Muscle of leg (tissue), 11 donors: ENCODE results near the gene PRMT3. TPM values are rescaled to one million over a fixed set of nuclear protein-coding genes. Genes with fewer than 3 reads are reported as not detected.
"Not testable (repeated sequence)": the region's sequence is repeated elsewhere in the genome, so short reads cannot be mapped to it uniquely, and the experiment has no call there.

Source experiments
- DNase-seq: peaks from one replicate; pipeline ENCODE4 v3.0.0; 2013
- H3K27ac ChIP-seq: one replicate; pipeline ENCODE4 v1.5.1; 2013; ENCODE audit warnings: mild to moderate bottlenecking, low read length, control low read depth
- H3K27me3 ChIP-seq: one replicate; pipeline ENCODE4 v1.6.1; 2013; ENCODE audit warnings: low read length; ENCODE audit not compliant: control insufficient read depth, insufficient read depth
- H3K36me3 ChIP-seq: one replicate; pipeline ENCODE4 v1.6.1; 2013; ENCODE audit warnings: low read length; ENCODE audit not compliant: control insufficient read depth, insufficient read depth
- H3K4me1 ChIP-seq: one replicate; pipeline ENCODE4 v1.6.1; 2013; ENCODE audit warnings: low read length; ENCODE audit not compliant: control insufficient read depth, insufficient read depth
- H3K4me3 ChIP-seq: one replicate; pipeline ENCODE4 v1.5.1; 2013; ENCODE audit warnings: low read length, control low read depth
- H3K9me3 ChIP-seq: replicated peaks from 2 replicates; pipeline ENCODE4 v1.6.1; 2013; ENCODE audit warnings: low read depth, low read length; ENCODE audit not compliant: control insufficient read depth
- WGBS: methylation state at CpG from one replicate; pipeline ENCODE4 v1.1.5; 2013; ENCODE audit warnings: missing lambda C conversion rate; ENCODE audit not compliant: insufficient coverage; 5-methylcytosine and 5-hydroxymethylcytosine counted together
- polyA plus RNA-seq, 8 donors: library from polyadenylated mRNA; unstranded; fragments of 120-200 nt; gene quantifications; one replicate each; pipeline versions ENCODE4 v1.2.1 to v1.2.3, GENCODE V29; 2013; ENCODE audit warnings: inconsistent platforms in 1 of 8, low replicate concordance in 1 of 8; ENCODE audit not compliant: insufficient read length in 8 of 8, insufficient read depth in 1 of 8
- total RNA-seq: library from RNA; stranded (reverse); fragments of 120-200 nt; gene quantifications from one replicate; pipeline ENCODE4 v1.2.4, GENCODE V29; 2013

PRMT3 gene
- total and polyA plus RNA-seq, 9 donors, result 8.9 to 12.1 (median 11.0) TPM

- H3K4me3 ChIP-seq, result no peak overlapping the region
- H3K27me3 ChIP-seq, result no peaks in the 10 kb centered on the region
- H3K4me1 ChIP-seq, result no peaks in the 10 kb centered on the region
- 71% methylated on average over 5 of the region's 7 CpGs for WGBS
- no peaks in the 10 kb centered on the region for H3K36me3 ChIP-seq
- H3K27ac ChIP-seq, result no peak overlapping the region
- H3K9me3 ChIP-seq, result no peaks in the 10 kb centered on the region
- peak; percentile 18 for DNase-seq
Observed at GRCh38 chr11:20474176-20474881, 86.8 kb downstream of the PRMT3 start.

DNA sequence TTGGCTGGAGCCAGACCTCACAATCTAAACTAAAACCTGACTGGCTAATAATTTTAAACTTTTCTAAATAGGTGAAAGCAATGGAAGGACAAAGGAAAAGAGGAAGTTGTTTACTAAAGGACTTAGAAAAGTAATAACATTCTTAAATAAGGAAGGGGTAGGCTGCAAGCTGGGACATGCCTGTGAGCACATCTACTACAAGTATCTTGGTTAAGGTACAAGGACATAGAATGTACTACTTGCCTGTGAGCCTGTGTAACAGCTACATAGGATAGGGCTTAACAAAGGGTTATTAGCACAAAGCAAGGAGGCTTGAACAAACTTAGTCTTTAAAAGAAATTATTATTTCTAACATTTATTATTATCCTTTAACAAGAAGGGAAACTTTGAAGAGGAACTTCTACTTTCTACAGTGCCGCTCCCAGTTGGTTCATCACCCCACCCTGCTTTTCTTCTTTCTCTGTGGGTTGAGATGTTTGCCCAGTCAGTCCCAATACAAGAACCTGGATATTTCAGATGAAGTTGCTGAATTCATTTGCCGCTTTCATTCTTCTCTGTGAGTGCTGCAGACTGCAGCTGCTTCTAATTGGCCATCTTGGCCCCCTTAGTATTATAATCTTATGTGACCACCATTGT is 87.5 kb downstream of the PRMT3 start:
- no peak for DNase-seq
- no peaks in the 10 kb centered on the region for H3K27me3 ChIP-seq
- H3K36me3 ChIP-seq, result no peaks in the 10 kb centered on the region
- no peak overlapping the region for H3K4me3 ChIP-seq
- WGBS, result no CpG with 5 or more reads among the region's 2 CpGs
- H3K4me1 ChIP-seq, result no peaks in the 10 kb centered on the region
- no peak overlapping the region for H3K27ac ChIP-seq
- no peaks in the 10 kb centered on the region for H3K9me3 ChIP-seq

DNA sequence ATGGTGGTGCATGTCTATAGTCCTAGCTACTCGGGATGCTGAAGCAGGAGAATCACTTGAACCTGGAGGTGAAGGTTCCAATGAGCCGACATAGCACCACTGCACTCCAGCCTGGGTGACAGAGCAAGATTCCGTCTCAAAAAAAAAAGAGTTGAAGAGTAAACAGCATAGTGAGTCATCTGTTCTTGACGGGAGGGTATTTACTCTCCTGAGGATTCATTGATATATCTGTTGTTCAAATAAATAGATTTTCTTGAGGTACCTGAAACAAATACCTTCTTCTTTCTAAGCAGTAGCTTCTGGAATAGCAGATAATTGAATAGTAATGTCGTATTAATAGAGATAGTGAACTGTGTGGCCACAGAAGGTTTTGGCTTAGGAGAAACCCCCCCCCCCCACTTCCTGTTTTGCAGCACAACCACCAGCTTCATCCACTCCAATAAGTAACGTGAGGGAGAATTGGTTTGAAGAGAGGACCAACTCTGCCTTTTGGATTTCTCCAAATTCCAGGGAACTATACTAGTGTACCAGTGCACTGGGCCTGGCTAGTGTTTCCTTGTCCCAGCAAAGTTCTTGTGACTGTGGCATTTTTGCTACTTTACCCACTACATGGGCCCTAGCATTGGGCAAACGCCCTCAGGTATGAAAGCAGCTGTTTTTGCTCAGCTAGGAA is 90.0 kb downstream of the PRMT3 start:
- Histone ChIP-seq H3K4me1 (no peaks in the 10 kb centered on the region), H3K36me3 (no peaks in the 10 kb centered on the region), H3K9me3 (no peaks in the 10 kb centered on the region), H3K4me3 (no peak overlapping the region), H3K27ac (no peak overlapping the region), H3K27me3 (no peaks in the 10 kb centered on the region)
- 79% methylated on average over 3 of the region's 7 CpGs for WGBS
- no peak for DNase-seq

- H3K27ac ChIP-seq, result no peak overlapping the region
- no peak for DNase-seq
- H3K27me3 ChIP-seq, result no peaks in the 10 kb centered on the region
- no peaks in the 10 kb centered on the region for H3K9me3 ChIP-seq
- 60% methylated on average over 2 of the region's 6 CpGs for WGBS
- H3K36me3 ChIP-seq, result no peaks in the 10 kb centered on the region
- H3K4me3 ChIP-seq, result no peak overlapping the region
- H3K4me1 ChIP-seq, result no peaks in the 10 kb centered on the region
Observed at GRCh38 chr11:20479513-20479912, 92.0 kb downstream of the PRMT3 start.

- no peaks in the 10 kb centered on the region for H3K4me1 ChIP-seq
- no CpG with 5 or more reads among the region's 1 CpG for WGBS
- DNase-seq, result no peak
- no peaks in the 10 kb centered on the region for H3K36me3 ChIP-seq
- no peak overlapping the region for H3K4me3 ChIP-seq
- no peaks in the 10 kb centered on the region for H3K27me3 ChIP-seq
- no peaks in the 10 kb centered on the region for H3K9me3 ChIP-seq
- H3K27ac ChIP-seq, result no peak overlapping the region
Observed at GRCh38 chr11:20483931-20484330, 96.4 kb downstream of the PRMT3 start.

DNA sequence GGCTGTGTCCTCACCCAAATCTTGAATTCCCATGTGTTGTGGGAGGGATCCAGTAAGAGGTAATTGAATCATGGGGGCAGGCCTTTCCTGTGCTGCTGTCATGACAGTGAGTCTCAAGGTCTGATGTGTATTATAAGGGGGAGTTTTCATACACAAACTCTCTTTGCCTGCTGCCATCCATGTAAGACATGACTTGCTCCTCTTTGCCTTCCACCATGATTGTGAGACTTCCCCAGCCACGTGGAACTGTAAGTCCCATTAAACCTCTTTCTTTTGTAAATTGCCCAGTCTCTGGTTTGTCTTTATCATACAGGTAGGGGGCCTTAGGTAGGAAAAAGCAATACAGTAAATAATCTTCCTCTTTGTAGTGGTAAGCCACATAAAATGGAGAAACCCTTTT is 96.9 kb downstream of the PRMT3 start:
- H3K27me3 ChIP-seq, H3K9me3 ChIP-seq, H3K4me1 ChIP-seq: not testable (repeated sequence)

GRCh38 chr11:20488352-20488751 is 100.8 kb downstream of the PRMT3 start:
- H3K36me3 ChIP-seq, result no peaks in the 10 kb centered on the region
- no peaks in the 10 kb centered on the region for H3K4me1 ChIP-seq
- H3K9me3 ChIP-seq, result no peaks in the 10 kb centered on the region
- no peak overlapping the region for H3K27ac ChIP-seq
- no peak overlapping the region for H3K4me3 ChIP-seq
- WGBS, result no CpG with 5 or more reads among the region's 1 CpG
- H3K27me3 ChIP-seq, result no peaks in the 10 kb centered on the region
- no peak for DNase-seq

More for the DNA sequence above, 96.9 kb downstream of the PRMT3 start:
- WGBS, result no CpG with 5 or more reads among the region's 1 CpG
- DNase-seq, H3K27ac ChIP-seq, H3K4me3 ChIP-seq, H3K36me3 ChIP-seq: not testable (repeated sequence)

DNA sequence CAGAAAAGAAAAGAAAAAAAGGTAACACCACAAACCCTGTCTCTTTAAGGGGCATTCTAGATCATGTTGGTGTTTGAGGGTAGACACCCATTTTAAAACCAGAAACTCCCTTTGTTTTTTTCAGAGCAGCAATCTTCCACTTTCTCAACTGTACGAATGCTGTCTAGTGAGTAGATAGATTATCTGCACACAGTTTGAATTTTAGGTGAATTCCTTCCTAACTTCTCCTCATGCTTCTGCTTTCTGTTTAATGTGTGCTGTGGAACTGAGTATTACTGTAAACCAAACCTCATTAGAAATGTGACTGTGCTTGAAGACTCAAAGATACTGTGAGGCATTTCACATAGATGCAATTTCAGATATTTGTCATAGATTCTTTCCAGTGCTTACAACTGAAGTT is 102.4 kb downstream of the PRMT3 start:
- Histone ChIP-seq H3K4me1 (no peaks in the 10 kb centered on the region), H3K9me3 (no peaks in the 10 kb centered on the region), H3K4me3 (no peak overlapping the region), H3K36me3 (no peaks in the 10 kb centered on the region), H3K27me3 (no peaks in the 10 kb centered on the region), H3K27ac (no peak overlapping the region)
- WGBS, result no CpG with 5 or more reads among the region's 1 CpG
- DNase-seq, result no peak

GRCh38 chr11:20493340-20493739 is 105.8 kb downstream of the PRMT3 start:
- Histone ChIP-seq H3K27me3 (no peaks in the 10 kb centered on the region), H3K36me3 (peaks cover 3% of the 10 kb centered on the region), H3K4me3 (no peak overlapping the region), H3K27ac (no peak overlapping the region), H3K9me3 (no peaks in the 10 kb centered on the region), H3K4me1 (no peaks in the 10 kb centered on the region)
- WGBS, result 90% methylated on average over 3 of the region's 4 CpGs
- DNase-seq, result no peak

DNA sequence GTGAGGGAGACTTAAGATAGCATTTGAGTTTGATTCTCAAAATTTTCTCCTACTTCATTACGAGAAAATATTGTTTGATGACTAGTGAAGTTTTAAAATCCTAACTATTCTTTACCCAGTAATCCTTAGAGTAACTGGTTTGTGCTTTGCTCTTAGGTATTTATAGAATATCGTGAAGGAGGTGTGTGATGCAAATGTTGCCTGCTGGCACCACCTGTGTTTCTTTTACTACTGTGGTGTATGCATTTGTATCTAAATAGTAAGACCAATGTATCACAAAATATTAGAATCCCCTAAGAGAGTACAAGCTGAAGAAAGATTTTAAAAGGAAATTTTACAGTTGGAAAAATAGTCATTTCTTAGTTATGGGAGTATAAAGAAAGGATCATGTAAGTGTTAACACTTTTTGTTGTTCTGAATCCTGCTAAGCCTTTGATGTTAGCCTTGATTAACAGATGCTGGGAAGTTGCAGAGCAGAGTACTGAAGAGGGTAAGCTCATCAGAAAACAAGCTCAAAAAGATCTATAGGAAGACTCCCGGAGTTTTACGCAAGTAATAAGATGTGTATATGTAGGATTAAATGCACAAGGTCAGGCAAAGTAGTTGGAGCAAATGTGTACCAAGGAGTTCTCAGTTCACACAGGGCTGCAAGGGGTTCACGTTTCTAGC is 109.7 kb downstream of the PRMT3 start:
- no peak for DNase-seq
- Histone ChIP-seq H3K27me3 (no peaks in the 10 kb centered on the region), H3K9me3 (no peaks in the 10 kb centered on the region), H3K4me1 (no peaks in the 10 kb centered on the region), H3K27ac (no peak overlapping the region), H3K4me3 (no peak overlapping the region), H3K36me3 (peaks cover 3% of the 10 kb centered on the region)
- 78% methylated on average over 2 of the region's 5 CpGs for WGBS
